ENCODE data around the gene RNASEH1.

DNA sequence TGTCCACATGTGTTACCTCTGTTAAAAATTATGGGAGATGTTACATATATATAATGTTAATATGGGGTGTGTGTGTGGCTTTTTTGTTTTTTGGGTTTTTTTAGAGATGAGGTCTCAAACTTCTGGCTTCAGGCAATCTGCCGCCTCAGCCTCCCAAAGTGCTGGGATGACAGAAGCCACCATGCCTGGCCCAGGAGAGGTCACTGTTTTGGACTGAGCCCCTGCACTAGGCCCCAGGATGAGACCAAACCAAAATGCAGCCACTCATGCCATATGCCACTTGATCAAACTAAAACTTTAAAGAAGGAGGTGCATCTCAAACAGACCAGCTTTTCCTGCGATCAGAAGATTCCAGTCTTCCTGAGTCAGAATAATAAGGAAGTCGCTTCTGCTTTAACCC, 41.3 kb downstream of the RNASEH1 start:
- TF ChIP-seq EZH2phosphoT487 (IDR thresholded peaks at IDR 0.05) (no peak), CTCF (IDR thresholded peaks at IDR 0.05) (no peak), EZH2 (IDR thresholded peaks at IDR 0.05) (no peak)
